AG08396 (cell line): Measurements from ENCODE around the gene PLXNB3.

ENCODE experiments used
- DNase-seq: peaks from one replicate; pipeline ENCODE4 v3.0.0; 2012; ENCODE audit warnings: low spot score, mixed read lengths

PLXNB3 gene

GRCh38 chrX:153762626-153763173 lies 1.3 kb upstream of the PLXNB3 start:
- DNase-seq = no peak

- DNase-seq = no peak
Observed at GRCh38 chrX:153763298-153763932, 634 bp upstream of the PLXNB3 start.

GRCh38 chrX:153764786-153765137 lies 713 bp downstream of the PLXNB3 start:
- DNase-seq = no peak

- DNase-seq = peak; percentile 40
Observed at GRCh38 chrX:153765138-153766079, 1.4 kb downstream of the PLXNB3 start.

- peak; percentile 86 for DNase-seq
Observed at GRCh38 chrX:153766098-153766817, 2.2 kb downstream of the PLXNB3 start.

GRCh38 chrX:153766871-153767673 lies 3.0 kb downstream of the PLXNB3 start:
- DNase-seq = peak; percentile 8

- DNase-seq = peak; percentile 6
Observed at GRCh38 chrX:153767674-153768055, 3.6 kb downstream of the PLXNB3 start.

- peak; percentile 10 for DNase-seq
Observed at GRCh38 chrX:153768311-153769157, 4.5 kb downstream of the PLXNB3 start.

GRCh38 chrX:153769158-153769864 lies 5.3 kb downstream of the PLXNB3 start:
- no peak for DNase-seq

GRCh38 chrX:153769865-153770600 lies 6.0 kb downstream of the PLXNB3 start:
- peak; percentile 14 for DNase-seq

GRCh38 chrX:153770601-153771414 lies 6.8 kb downstream of the PLXNB3 start:
- peak; percentile 17 for DNase-seq

- no peak for DNase-seq
Observed at GRCh38 chrX:153771415-153772315, 7.6 kb downstream of the PLXNB3 start.

GRCh38 chrX:153772316-153773217 lies 8.5 kb downstream of the PLXNB3 start:
- DNase-seq = no peak

- no peak for DNase-seq
Observed at GRCh38 chrX:153773218-153773611, 9.2 kb downstream of the PLXNB3 start.

- no peak for DNase-seq
Observed at GRCh38 chrX:153773741-153774575, 9.9 kb downstream of the PLXNB3 start.
